Aorta (tissue), 5 donors: ENCODE results near the gene ATF6B. TPM values are rescaled to one million over a fixed set of nuclear protein-coding genes. Genes with fewer than 3 reads are reported as not detected.
A peak's percentile ranks its signal among the peaks of the same experiment; 100 is the strongest.

Source experiments
- ATAC-seq: fragments of 200-7000 bp; cut with Tn5 transposase; one replicate; pipeline ENCODE4 v1.9.1; 2022; ENCODE audit warnings: moderate library complexity; ENCODE audit not compliant: low FRiP score
- DNase-seq, 2 donors: peaks; one replicate each; pipeline ENCODE4 v3.0.0-alpha.2; 2020
- H3K27ac ChIP-seq, 2 donors: one replicate each; pipeline ENCODE4 v1.5.1; 2013; ENCODE audit warnings: low read length in 2 of 2, mild to moderate bottlenecking in 2 of 2, moderate library complexity in 2 of 2, control low read depth in 1 of 2, inconsistent platforms in 1 of 2, low read depth in 1 of 2
- H3K27me3 ChIP-seq, 2 donors: one replicate each; pipeline ENCODE4 v1.6.1; 2013; ENCODE audit warnings: control low read depth in 1 of 2, low read length in 1 of 2, mild to moderate bottlenecking in 1 of 2, moderate library complexity in 1 of 2; ENCODE audit not compliant: insufficient read depth in 2 of 2, control insufficient read depth in 1 of 2
- H3K36me3 ChIP-seq, 2 donors: one replicate each; pipeline ENCODE4 v1.6.1; 2013; ENCODE audit warnings: control low read depth in 1 of 2, low read length in 1 of 2, mild to moderate bottlenecking in 1 of 2; ENCODE audit not compliant: insufficient read depth in 2 of 2, control insufficient read depth in 1 of 2
- H3K4me1 ChIP-seq, 2 donors: one replicate each; pipeline ENCODE4 v1.6.1; 2013; ENCODE audit warnings: low read length in 2 of 2, control low read depth in 1 of 2, mild to moderate bottlenecking in 1 of 2, moderate library complexity in 1 of 2; ENCODE audit not compliant: insufficient read depth in 2 of 2, control insufficient read depth in 1 of 2
- H3K4me3 ChIP-seq, 2 donors: one replicate each; pipeline ENCODE4 v1.5.1; 2013; ENCODE audit warnings: low read length in 2 of 2, control low read depth in 1 of 2, mild to moderate bottlenecking in 1 of 2
- H3K9me3 ChIP-seq: one replicate; pipeline ENCODE4 v1.6.1; 2013; ENCODE audit warnings: mild to moderate bottlenecking, low read length; ENCODE audit not compliant: control insufficient read depth
- WGBS, 2 donors: extraction: QIAGEN DNeasy Blood & Tissue Kit; methylation state at CpG; one replicate each; pipeline ENCODE4 v1.1.7; 2013; 5-methylcytosine and 5-hydroxymethylcytosine counted together
- intact Hi-C, 2 donors: fragments of 100-400 bp; cut with DNase I; formaldehyde crosslinking; loops; one replicate each; pipeline versions ENCODE4 v1.14.2 to v1.15.0; 2022
- long read RNA-seq, 2 donors: library from polyadenylated mRNA; unstranded; transcript quantifications; one replicate each; pipeline ENCODE4 v2.0.0, GENCODE V29; 2020 to 2021
- polyA plus RNA-seq, 2 donors: library from polyadenylated mRNA; stranded (reverse); fragments of 200-250 nt; gene quantifications; one replicate each; pipeline ENCODE4 v1.2.3, GENCODE V29; 2013
- total RNA-seq, 2 donors: library from RNA; stranded (reverse); fragmentation: NEBNext Ultra II Directional; extraction: Animal tissue kit (Norgen Biotek cat#: 25700); gene quantifications; one replicate each; pipeline ENCODE4 v1.2.1, GENCODE V29; 2021
- donor health status: healthy with polysubstance abuse.
- donor health status: Bipolar disorder and iron deficiency.
- donor health status: DM: no; HTN: no; CAD: no.
- donor health status: DM: no; HTN: no; CAD: no.
- donor health status: DM: yes; HTN: yes; CAD: no.

The ATF6B gene
- total RNA-seq (10 to 100 TPM; 56.2 to 90.9 TPM), polyA plus RNA-seq (10 to 100 TPM; 12.9 to 93.1 TPM)
- long read RNA-seq, donor 1, transcript ATF6B-216 (8 exons, 1,176 nt) = major isoform, 11 of 24 reads
- long read RNA-seq, donor 1, partial matches to known transcripts = 7 of 24 reads
- long read RNA-seq, donor 1, other reads (novel, unspliced or antisense) = 2 of 24 reads
- long read RNA-seq, donor 2, partial matches to known transcripts = 8 of 16 reads
- long read RNA-seq, donor 2, other reads (novel, unspliced or antisense) = 2 of 16 reads

GRCh38 chr6:32127717-32128592, at the start of gene ATF6B:
ATF6B (minus strand) TSS chr6:32128246; CDS start chr6:32128207, 39 bp downstream.
- no peaks in the 10 kb centered on the region for H3K27me3 ChIP-seq
- H3K4me3 ChIP-seq = peak within 1 kb of the TSS; percentile 61 to 94
- intact Hi-C loops = no loop called here
- no peaks in the 10 kb centered on the region for H3K9me3 ChIP-seq
- H3K36me3 ChIP-seq = peaks cover 0 to 1% of the 10 kb centered on the region in 2 donors
- DNase-seq (peak; percentile 98 to 99), ATAC-seq (peak; percentile 95)
- WGBS, 2 donors = 0% methylated on average over 44 of the region's 44 CpGs
- peaks cover 0 to 2% of the 10 kb centered on the region in 2 donors for H3K4me1 ChIP-seq
- H3K27ac ChIP-seq = peak within 1 kb of the TSS in 1 of 2 donors; percentile 60

GRCh38 chr6:32177183-32177787, 49.2 kb upstream of the ATF6B start:
- no peaks in the 10 kb centered on the region for H3K36me3 ChIP-seq
- peaks cover 0 to 2% of the 10 kb centered on the region in 2 donors for H3K4me1 ChIP-seq
- ATAC-seq = peak; percentile 45
- intact Hi-C loops = loop anchor here in 1 of 2 donors (2.0 to 10.0 kb wide), 5 partner anchors 22 to 635 kb away; partner anchors contain the start of genes DDX39B, DXO, PPT2 and ZBTB12
- peak overlapping the region; percentile 95 for H3K27ac ChIP-seq
- DNase-seq = no peak
- H3K27me3 ChIP-seq = no peaks in the 10 kb centered on the region
- peak overlapping the region; percentile 44 to 45 for H3K4me3 ChIP-seq
- no peaks in the 10 kb centered on the region for H3K9me3 ChIP-seq
- 0 to 1% methylated on average over 20 of the region's 20 CpGs for WGBS, 2 donors

GRCh38 chr6:32176476-32177182, 48.6 kb upstream of the ATF6B start:
- H3K4me1 ChIP-seq = peaks cover 0 to 2% of the 10 kb centered on the region in 2 donors
- no peak for ATAC-seq
- peak; percentile 17 to 32 for DNase-seq
- H3K4me3 ChIP-seq = peak overlapping the region; percentile 44 to 45
- no peaks in the 10 kb centered on the region for H3K27me3 ChIP-seq
- peak overlapping the region; percentile 95 for H3K27ac ChIP-seq
- no peaks in the 10 kb centered on the region for H3K36me3 ChIP-seq
- intact Hi-C loops = loop anchor here in 1 of 2 donors (2.0 to 10.0 kb wide), 5 partner anchors 22 to 634 kb away; partner anchors contain the start of genes DDX39B, DXO, PPT2 and ZBTB12
- 5 to 11% methylated on average over 5 of the region's 5 CpGs for WGBS, 2 donors
- no peaks in the 10 kb centered on the region for H3K9me3 ChIP-seq

- H3K4me1 ChIP-seq = peaks cover 0 to 2% of the 10 kb centered on the region in 2 donors
These were observed 47.8 kb upstream of the ATF6B start, which contains the start of gene AGPAT1 for GRCh38 chr6:32175711-32176475. AGPAT1 (minus strand) TSS chr6:32176084; CDS start chr6:32171496, 4,588 bp downstream.

GRCh38 chr6:32175322-32175710, 47.3 kb upstream of the ATF6B start:
- Histone ChIP-seq H3K4me3 (peak overlapping the region; percentile 94 to 95), H3K36me3 (no peaks in the 10 kb centered on the region), H3K27ac (peak overlapping the region in 1 of 2 donors; percentile 68), H3K9me3 (no peaks in the 10 kb centered on the region), H3K4me1 (peaks cover 0 to 2% of the 10 kb centered on the region in 2 donors), H3K27me3 (no peaks in the 10 kb centered on the region)
- peak in 1 of 2 donors; percentile 0 for DNase-seq
- WGBS, 2 donors = 0 to 5% methylated on average over 2 of the region's 2 CpGs
- intact Hi-C loops = loop anchor here in 1 of 2 donors (5.0 to 10.0 kb wide), 4 partner anchors 201 to 633 kb away; partner anchors contain the start of genes DDX39B, DXO and ZBTB12
- ATAC-seq = no peak

More at GRCh38 chr6:32175711-32176475, 47.8 kb upstream of the ATF6B start, which contains the start of gene AGPAT1:
- peak; percentile 84 for ATAC-seq
- Histone ChIP-seq H3K27me3 (no peaks in the 10 kb centered on the region), H3K9me3 (no peaks in the 10 kb centered on the region), H3K36me3 (no peaks in the 10 kb centered on the region), H3K27ac (peak within 1 kb of the TSS; percentile 95), H3K4me3 (peak within 1 kb of the TSS; percentile 94 to 95)
- intact Hi-C loops = loop anchor here in 1 of 2 donors (2.0 to 10.0 kb wide), 5 partner anchors 21 to 634 kb away; partner anchors contain the start of genes DDX39B, DXO, PPT2 and ZBTB12
- DNase-seq = peak; percentile 98 to 99
- 0 to 1% methylated on average over 19 to 27 of the region's 27 CpGs for WGBS, 2 donors

- Histone ChIP-seq H3K27ac (no peak overlapping the region), H3K4me3 (no peak overlapping the region), H3K9me3 (no peaks in the 10 kb centered on the region), H3K27me3 (no peaks in the 10 kb centered on the region), H3K4me1 (peaks cover 0 to 2% of the 10 kb centered on the region in 2 donors), H3K36me3 (peaks cover 0 to 4% of the 10 kb centered on the region in 2 donors)
- 88 to 94% methylated on average over 1 of the region's 1 CpG for WGBS, 2 donors
- peak in 1 of 2 donors; percentile 5 for DNase-seq
- intact Hi-C loops = loop anchor here in 1 of 2 donors (10.0 kb wide), 2 partner anchors 200 to 270 kb away; partner anchors contain the start of genes DXO and ZBTB12
- no peak for ATAC-seq
These were observed 46.4 kb upstream of the ATF6B start for GRCh38 chr6:32174416-32174815.

- H3K4me1 ChIP-seq = peaks cover 0 to 2% of the 10 kb centered on the region in 2 donors
- DNase-seq (peak; percentile 5 to 6), ATAC-seq (no peak)
- no peak overlapping the region for H3K27ac ChIP-seq
- H3K4me3 ChIP-seq = no peak overlapping the region
- H3K27me3 ChIP-seq = no peaks in the 10 kb centered on the region
- intact Hi-C loops = loop anchor here in 1 of 2 donors (10.0 kb wide), 2 partner anchors 198 to 268 kb away; partner anchors contain the start of genes DXO and ZBTB12
- H3K36me3 ChIP-seq = peaks cover 0 to 4% of the 10 kb centered on the region in 2 donors
- 72 to 76% methylated on average over 4 of the region's 4 CpGs for WGBS, 2 donors
- no peaks in the 10 kb centered on the region for H3K9me3 ChIP-seq
These were observed 45.1 kb upstream of the ATF6B start for GRCh38 chr6:32173051-32173727.
